HT-29 (cell line): ENCODE measurements around the gene FAHD1. TPM values are rescaled to one million over a fixed set of nuclear protein-coding genes. Genes with fewer than 3 reads are reported as not detected.

ENCODE experiments used
- DNase-seq: peaks from one replicate; pipeline ENCODE4 v3.0.0-alpha.2; 2015; ENCODE audit warnings: low spot score
- total RNA-seq: library from RNA; depleted of rRNA; stranded (reverse); fragments of >200 nt; shearing (Covaris generic); gene quantifications from 2 replicates; pipeline ENCODE4 v1.2.3, GENCODE V29; 2014; rRNA removed

FAHD1 gene
- total RNA-seq = 85.5 and 92.5 TPM in 2 replicates

GRCh38 chr16:1826691-1827573 is at the start of gene FAHD1, which contains the start of gene HAGH:
Gene FAHD1 (plus strand): TSS chr16:1827206. CDS start chr16:1827239, 33 bp downstream.
Gene HAGH (minus strand): TSS chr16:1826825. CDS start chr16:1826787, 38 bp downstream.
- DNase-seq = peak; percentile 96

GRCh38 chr16:1777375-1778199 is 49.4 kb upstream of the FAHD1 start:
- DNase-seq = no peak

GRCh38 chr16:1778200-1779179 is 48.5 kb upstream of the FAHD1 start:
- no peak for DNase-seq

GRCh38 chr16:1779234-1779701 is 47.7 kb upstream of the FAHD1 start:
- DNase-seq = no peak

GRCh38 chr16:1779741-1780676 is 47.0 kb upstream of the FAHD1 start:
- DNase-seq = peak; percentile 50

- DNase-seq = no peak
Observed at GRCh38 chr16:1780677-1781072, 46.3 kb upstream of the FAHD1 start.

- no peak for DNase-seq
Observed at GRCh38 chr16:1781254-1781653, 45.8 kb upstream of the FAHD1 start.

- peak; percentile 56 for DNase-seq
Observed at GRCh38 chr16:1781758-1782407, 45.1 kb upstream of the FAHD1 start.

- peak; percentile 99 for DNase-seq
Observed at GRCh38 chr16:1782408-1783264, 44.4 kb upstream of the FAHD1 start, which contains the start of the genes NUBP2 and SPSB3. Gene NUBP2 (plus strand): TSS chr16:1782960. CDS start chr16:1783021, 61 bp downstream. Gene SPSB3 (minus strand): TSS chr16:1782571. CDS start chr16:1781483, 1,088 bp downstream.

- DNase-seq = no peak
Observed at GRCh38 chr16:1784977-1785845, 41.8 kb upstream of the FAHD1 start.

- no peak for DNase-seq
Observed at GRCh38 chr16:1785846-1786170, 41.2 kb upstream of the FAHD1 start.

GRCh38 chr16:1786242-1787055 is 40.6 kb upstream of the FAHD1 start:
- no peak for DNase-seq

GRCh38 chr16:1787056-1787321 is 40.0 kb upstream of the FAHD1 start:
- DNase-seq = no peak

- no peak for DNase-seq
Observed at GRCh38 chr16:1787322-1788094, 39.5 kb upstream of the FAHD1 start.

GRCh38 chr16:1788095-1788707 is 38.8 kb upstream of the FAHD1 start:
- DNase-seq = no peak
